Measurements from ENCODE around the gene CYP20A1.

- no peak for TF ChIP-seq EZH2 (IDR thresholded peaks at IDR 0.05; ENCODE audit: insufficient read depth, poor library complexity, severe bottlenecking)
- TF ChIP-seq EZH2phosphoT487 (IDR thresholded peaks at IDR 0.05; ENCODE audit: insufficient read depth, low read depth) = no peak
Observed at GRCh38 chr2:203352604-203353255, 113.9 kb downstream of the CYP20A1 start.

Data from GM23248 (cell line).